HCT116 (cell line): Measurements from ENCODE around the gene FUT9. TPM values are rescaled to one million over a fixed set of nuclear protein-coding genes. Genes with fewer than 3 reads are reported as not detected.

Source experiments
- ATAC-seq: fragments of 200-7000 bp; cut with Tn5 transposase; 2 replicates; pipeline ENCODE4 v1.9.1; 2020; ENCODE audit warnings: mild to moderate bottlenecking, moderate library complexity
- BruUV-seq: library from RNA; stranded (reverse); fragments of 400-500 nt; replicated peaks from 2 replicates; lab custom pipeline; 2021; lab: Mats Ljungman, UMichigan
- CTCF ChIA-PET: fragments of 300-600 bp; sonication (Branson Sonifier 250); formaldehyde crosslinking; loops from one replicate; lab custom pipeline; 2021; ENCODE audit warnings: antibody characterized with exemption; lab: Charles Lee
- POLR2A ChIA-PET: fragments of 300-600, 350-600 bp; sonication (Branson Sonifier 250); formaldehyde crosslinking; loops from one replicate; lab custom pipeline; 2021; ENCODE audit warnings: antibody characterized with exemption; lab: Charles Lee
- RAD21 ChIA-PET, 2 experiments: fragments of 300-600 bp; sonication (Branson Sonifier 250); formaldehyde crosslinking; loops; one replicate each; lab custom pipeline; 2023; ENCODE audit warnings: low total read pairs in 2 of 2; ENCODE audit not compliant: uncharacterized antibody in 2 of 2, unreplicated experiment in 2 of 2, low non-redundant PET in 1 of 2; lab: Charles Lee
- DNase-seq: peaks from one replicate; pipeline ENCODE4 v3.0.0-alpha.2; 2010; ENCODE audit warnings: low read depth, low spot score
- H2AFZ ChIP-seq: fragments of 200-600 bp; shearing (Covaris generic), sonication (generic); 2 replicates; pipeline ENCODE4 v1.6.1; 2017; ENCODE audit warnings: low read depth, mixed run types, mixed read lengths, antibody characterized with exemption, low read length; ENCODE audit not compliant: poor library complexity, severe bottlenecking
- H3K27ac ChIP-seq: 2 replicates; pipeline ENCODE4 v1.5.1; 2012; ENCODE audit warnings: low read depth, low read length
- H3K27me3 ChIP-seq: fragments of 200-600 bp; sonication (generic); 2 replicates; pipeline ENCODE4 v1.6.1; 2016; ENCODE audit warnings: mixed run types, low read length, mixed read lengths; ENCODE audit not compliant: insufficient read depth
- H3K36me3 ChIP-seq, 2 experiments: fragments of 200-500 bp in 1 of 2; fragments of 200-600 bp in 1 of 2; sonication (Bioruptor generic) in 1 of 2; sonication (generic) in 1 of 2; 2 replicates each; pipeline versions ENCODE4 v1.5.1 to v1.6.1; 2014 to 2016; ENCODE audit warnings: low read length in 2 of 2, inconsistent platforms in 1 of 2, mixed read lengths in 1 of 2, mixed run types in 1 of 2; ENCODE audit not compliant: insufficient read depth in 2 of 2, control insufficient read depth in 1 of 2
- H3K4me1 ChIP-seq, 2 experiments: fragments of 200-600 bp in 1 of 2; sonication (generic) in 1 of 2; 2 replicates each; pipeline versions ENCODE4 v1.5.1 to v1.6.1; 2012 to 2017; ENCODE audit warnings: low read length in 2 of 2, inconsistent platforms in 1 of 2, mild to moderate bottlenecking in 1 of 2, mixed read lengths in 1 of 2, mixed run types in 1 of 2, moderate library complexity in 1 of 2; ENCODE audit not compliant: insufficient read depth in 2 of 2, control insufficient read depth in 1 of 2
- H3K4me2 ChIP-seq: fragments of 200-600 bp; sonication (generic); 2 replicates; pipeline ENCODE4 v1.6.1; 2017; ENCODE audit warnings: mixed run types, low read length, mixed read lengths
- H3K4me3 ChIP-seq, 2 experiments: fragments of 200-600 bp in 1 of 2; sonication (generic) in 1 of 2; replicated peaks in 1 of 2; 2 replicates each; pipeline ENCODE4 v1.5.1; 2011 to 2016; ENCODE audit warnings: low read length in 2 of 2, control low read depth in 1 of 2, low read depth in 1 of 2, mild to moderate bottlenecking in 1 of 2, mixed read lengths in 1 of 2, mixed run types in 1 of 2
- H3K79me2 ChIP-seq: fragments of 200-600 bp; sonication (generic); 2 replicates; pipeline ENCODE4 v1.6.1; 2017; ENCODE audit warnings: mild to moderate bottlenecking, mixed run types, low read length, moderate library complexity, mixed read lengths; ENCODE audit not compliant: insufficient read depth
- H3K9ac ChIP-seq: fragments of 200-600 bp; sonication (generic); 2 replicates; pipeline ENCODE4 v1.6.1; 2016; ENCODE audit warnings: low read length, mixed read lengths
- H3K9me2 ChIP-seq: fragments of 200-600 bp; sonication (generic), shearing (Covaris generic); 2 replicates; pipeline ENCODE4 v1.6.1; 2017; ENCODE audit warnings: mixed run types, mild to moderate bottlenecking, moderate library complexity; ENCODE audit not compliant: insufficient read depth
- H3K9me3 ChIP-seq, 2 experiments: fragments of 200-500 bp in 1 of 2; fragments of 200-600 bp in 1 of 2; sonication (Bioruptor generic) in 1 of 2; sonication (generic) in 1 of 2; 2 replicates each; pipeline ENCODE4 v1.6.1; 2014 to 2017; ENCODE audit warnings: low read length in 2 of 2, mixed read lengths in 2 of 2, inconsistent platforms in 1 of 2, low read depth in 1 of 2, mild to moderate bottlenecking in 1 of 2, mixed run types in 1 of 2, moderate library complexity in 1 of 2; ENCODE audit not compliant: control insufficient read depth in 1 of 2, insufficient read depth in 1 of 2
- H4K20me1 ChIP-seq: fragments of 200-600 bp; sonication (generic), shearing (Covaris generic); 2 replicates; pipeline ENCODE4 v1.6.1; 2017; ENCODE audit warnings: mixed run types, mild to moderate bottlenecking, moderate library complexity; ENCODE audit not compliant: insufficient read depth
- CBX3 ChIP-seq: IDR thresholded peaks from 2 replicates; pipeline ENCODE4 v1.6.1; 2012; ENCODE audit warnings: low read depth
- EGR1 ChIP-seq: IDR thresholded peaks from 2 replicates; pipeline ENCODE4 v1.6.1; 2012; ENCODE audit warnings: low read depth
- ELF1 ChIP-seq: IDR thresholded peaks from 2 replicates; pipeline ENCODE4 v1.6.1; 2012; ENCODE audit warnings: low read depth, borderline replicate concordance
- EZH2 ChIP-seq: fragments of 200-600 bp; sonication (generic); IDR thresholded peaks from 2 replicates; pipeline ENCODE4 v1.6.1; 2017; ENCODE audit warnings: antibody characterized with exemption, mixed run types
- EZH2phosphoT487 ChIP-seq: fragments of 200-600 bp; IDR thresholded peaks from 2 replicates; pipeline ENCODE4 v1.6.1; 2018; ENCODE audit warnings: antibody characterized with exemption, borderline replicate concordance
- FOSL1 ChIP-seq: IDR thresholded peaks from 2 replicates; pipeline ENCODE4 v1.6.1; 2012; ENCODE audit warnings: low read depth
- JUND ChIP-seq: IDR thresholded peaks from 2 replicates; pipeline ENCODE4 v1.6.1; 2012
- POLR2A ChIP-seq: IDR thresholded peaks from 2 replicates; pipeline ENCODE4 v1.7.0; 2011; ENCODE audit warnings: borderline replicate concordance; ENCODE audit not compliant: insufficient read depth, insufficient read length; ENCODE audit errors: extremely low read depth
- POLR2AphosphoS5 ChIP-seq: IDR thresholded peaks from 2 replicates; pipeline ENCODE4 v1.6.1; 2011; ENCODE audit warnings: mild to moderate bottlenecking, low read depth, low read length, moderate library complexity
- RAD21 ChIP-seq: IDR thresholded peaks from 2 replicates; pipeline ENCODE4 v1.6.1; 2012; ENCODE audit warnings: low read depth, mild to moderate bottlenecking
- SIN3A ChIP-seq: IDR thresholded peaks from 2 replicates; pipeline ENCODE4 v1.6.1; 2012; ENCODE audit warnings: low read depth
- SP1 ChIP-seq: IDR thresholded peaks from 2 replicates; pipeline ENCODE4 v1.6.1; 2012; ENCODE audit warnings: low read depth
- SRF ChIP-seq: IDR thresholded peaks from 2 replicates; pipeline ENCODE4 v1.6.1; 2012; ENCODE audit warnings: low read depth
- TCF7L2 ChIP-seq: IDR thresholded peaks from 2 replicates; pipeline ENCODE4 v1.7.0; 2011; ENCODE audit warnings: borderline replicate concordance, inconsistent platforms; ENCODE audit not compliant: insufficient read depth, insufficient read length; ENCODE audit errors: extremely low read depth
- ZFX ChIP-seq: fragments of 450-650 bp; IDR thresholded peaks from 2 replicates; pipeline ENCODE4 v1.6.1; 2017
- ZNF274 ChIP-seq: fragments of 200-500 bp; sonication (Bioruptor generic); IDR thresholded peaks from 2 replicates; pipeline ENCODE4 v1.6.1; 2014; ENCODE audit warnings: mild to moderate bottlenecking, low read depth, low read length, inconsistent platforms
- intact Hi-C: fragments of 100-400 bp; cut with micrococcal nuclease; formaldehyde crosslinking; loops from 2 replicates; pipeline ENCODE4 v1.10.0; 2022
- total RNA-seq: library from RNA; stranded (reverse); gene quantifications from one replicate; pipeline ENCODE4 v1.2.1, GENCODE V29; 2021; ENCODE audit not compliant: unreplicated experiment
- TF ChIP-seq, protein P1 (sequence below): IDR thresholded peaks from 2 replicates; pipeline ENCODE4 v1.6.1; 2011; ENCODE audit warnings: mild to moderate bottlenecking, low read length, moderate library complexity; ENCODE audit not compliant: insufficient replicate concordance; ENCODE audit errors: extremely low read depth
- TF ChIP-seq, protein P2 (sequence below): IDR thresholded peaks from 2 replicates; pipeline ENCODE4 v1.6.1; 2012
- TF ChIP-seq, protein P3 (sequence below): IDR thresholded peaks from 2 replicates; pipeline ENCODE4 v1.6.1; 2012
- TF ChIP-seq, protein P4 (sequence below): IDR thresholded peaks from 2 replicates; pipeline ENCODE4 v1.6.1; 2012; ENCODE audit warnings: low read depth

The FUT9 gene
- total RNA-seq, 1 experiment from 2014 or later: not detected

DNA sequence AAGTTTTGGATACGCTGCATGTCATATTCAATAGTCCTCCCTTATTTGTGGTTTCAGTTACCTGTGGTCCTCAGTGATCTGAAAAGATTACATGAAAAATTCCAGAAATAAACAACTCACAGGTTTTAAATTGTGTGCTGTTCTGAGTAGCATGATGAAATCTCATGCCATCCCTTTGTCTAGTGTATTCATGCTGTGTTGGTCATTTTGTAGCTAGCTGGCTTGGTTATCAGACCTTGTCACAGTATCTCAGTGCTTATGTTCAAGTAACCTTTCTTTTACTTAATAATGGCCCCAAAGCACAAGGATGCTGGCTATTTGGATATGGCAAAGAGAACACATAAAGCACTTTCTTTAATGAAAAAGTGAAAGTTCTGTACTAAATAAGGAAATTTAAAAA is 78.3 kb downstream of the FUT9 start:
- H3K9me2 ChIP-seq: no peaks in the 10 kb centered on the region
- H3K4me2 ChIP-seq: no peak overlapping the region
- RAD21 ChIA-PET: no interaction called here
- intact Hi-C loops: no loop called here
- H3K27ac ChIP-seq: no peak overlapping the region
- CTCF ChIA-PET: no interaction called here
- no peak overlapping the region for H3K9ac ChIP-seq
- BruUV-seq: no TSS peak
- H3K79me2 ChIP-seq: no peaks in the 10 kb centered on the region
- TF ChIP-seq SRF: no peak
- no peak for TF ChIP-seq SIN3A
- no peak for TF ChIP-seq JUND
- no peak for TF ChIP-seq FOSL1
- no peak for TF ChIP-seq ELF1
- no peak for TF ChIP-seq EZH2
- TF ChIP-seq, protein P1, sequence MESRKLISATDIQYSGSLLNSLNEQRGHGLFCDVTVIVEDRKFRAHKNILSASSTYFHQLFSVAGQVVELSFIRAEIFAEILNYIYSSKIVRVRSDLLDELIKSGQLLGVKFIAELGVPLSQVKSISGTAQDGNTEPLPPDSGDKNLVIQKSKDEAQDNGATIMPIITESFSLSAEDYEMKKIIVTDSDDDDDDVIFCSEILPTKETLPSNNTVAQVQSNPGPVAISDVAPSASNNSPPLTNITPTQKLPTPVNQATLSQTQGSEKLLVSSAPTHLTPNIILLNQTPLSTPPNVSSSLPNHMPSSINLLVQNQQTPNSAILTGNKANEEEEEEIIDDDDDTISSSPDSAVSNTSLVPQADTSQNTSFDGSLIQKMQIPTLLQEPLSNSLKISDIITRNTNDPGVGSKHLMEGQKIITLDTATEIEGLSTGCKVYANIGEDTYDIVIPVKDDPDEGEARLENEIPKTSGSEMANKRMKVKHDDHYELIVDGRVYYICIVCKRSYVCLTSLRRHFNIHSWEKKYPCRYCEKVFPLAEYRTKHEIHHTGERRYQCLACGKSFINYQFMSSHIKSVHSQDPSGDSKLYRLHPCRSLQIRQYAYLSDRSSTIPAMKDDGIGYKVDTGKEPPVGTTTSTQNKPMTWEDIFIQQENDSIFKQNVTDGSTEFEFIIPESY: no peak
- no peak for TF ChIP-seq SP1
- TF ChIP-seq, protein P2, sequence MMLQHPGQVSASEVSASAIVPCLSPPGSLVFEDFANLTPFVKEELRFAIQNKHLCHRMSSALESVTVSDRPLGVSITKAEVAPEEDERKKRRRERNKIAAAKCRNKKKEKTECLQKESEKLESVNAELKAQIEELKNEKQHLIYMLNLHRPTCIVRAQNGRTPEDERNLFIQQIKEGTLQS: no peak
- no peak for TF ChIP-seq RAD21
- no peak for TF ChIP-seq POLR2AphosphoS5
- no peak for TF ChIP-seq CBX3
- TF ChIP-seq, protein P3, sequence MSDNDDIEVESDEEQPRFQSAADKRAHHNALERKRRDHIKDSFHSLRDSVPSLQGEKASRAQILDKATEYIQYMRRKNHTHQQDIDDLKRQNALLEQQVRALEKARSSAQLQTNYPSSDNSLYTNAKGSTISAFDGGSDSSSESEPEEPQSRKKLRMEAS: no peak
- TF ChIP-seq EZH2phosphoT487: no peak
- TF ChIP-seq, protein P4, sequence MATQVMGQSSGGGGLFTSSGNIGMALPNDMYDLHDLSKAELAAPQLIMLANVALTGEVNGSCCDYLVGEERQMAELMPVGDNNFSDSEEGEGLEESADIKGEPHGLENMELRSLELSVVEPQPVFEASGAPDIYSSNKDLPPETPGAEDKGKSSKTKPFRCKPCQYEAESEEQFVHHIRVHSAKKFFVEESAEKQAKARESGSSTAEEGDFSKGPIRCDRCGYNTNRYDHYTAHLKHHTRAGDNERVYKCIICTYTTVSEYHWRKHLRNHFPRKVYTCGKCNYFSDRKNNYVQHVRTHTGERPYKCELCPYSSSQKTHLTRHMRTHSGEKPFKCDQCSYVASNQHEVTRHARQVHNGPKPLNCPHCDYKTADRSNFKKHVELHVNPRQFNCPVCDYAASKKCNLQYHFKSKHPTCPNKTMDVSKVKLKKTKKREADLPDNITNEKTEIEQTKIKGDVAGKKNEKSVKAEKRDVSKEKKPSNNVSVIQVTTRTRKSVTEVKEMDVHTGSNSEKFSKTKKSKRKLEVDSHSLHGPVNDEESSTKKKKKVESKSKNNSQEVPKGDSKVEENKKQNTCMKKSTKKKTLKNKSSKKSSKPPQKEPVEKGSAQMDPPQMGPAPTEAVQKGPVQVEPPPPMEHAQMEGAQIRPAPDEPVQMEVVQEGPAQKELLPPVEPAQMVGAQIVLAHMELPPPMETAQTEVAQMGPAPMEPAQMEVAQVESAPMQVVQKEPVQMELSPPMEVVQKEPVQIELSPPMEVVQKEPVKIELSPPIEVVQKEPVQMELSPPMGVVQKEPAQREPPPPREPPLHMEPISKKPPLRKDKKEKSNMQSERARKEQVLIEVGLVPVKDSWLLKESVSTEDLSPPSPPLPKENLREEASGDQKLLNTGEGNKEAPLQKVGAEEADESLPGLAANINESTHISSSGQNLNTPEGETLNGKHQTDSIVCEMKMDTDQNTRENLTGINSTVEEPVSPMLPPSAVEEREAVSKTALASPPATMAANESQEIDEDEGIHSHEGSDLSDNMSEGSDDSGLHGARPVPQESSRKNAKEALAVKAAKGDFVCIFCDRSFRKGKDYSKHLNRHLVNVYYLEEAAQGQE: no peak
- no peak for TF ChIP-seq ZNF274
- TF ChIP-seq EGR1: no peak
- no peak for TF ChIP-seq TCF7L2
- TF ChIP-seq POLR2A: no peak
- no peak for TF ChIP-seq ZFX
- TF ChIP-seq, all 23 proteins: peak for 0
- DNase-seq: no peak
- H3K27me3 ChIP-seq: no peaks in the 10 kb centered on the region
- POLR2A ChIA-PET: no interaction called here
- no peak overlapping the region for H3K4me3 ChIP-seq
- no peaks in the 10 kb centered on the region for H4K20me1 ChIP-seq
- no peaks in the 10 kb centered on the region for H3K9me3 ChIP-seq
- no peak overlapping the region for H2AFZ ChIP-seq
- no peaks in the 10 kb centered on the region for H3K36me3 ChIP-seq
- ATAC-seq: no peak
- H3K4me1 ChIP-seq: no peaks in the 10 kb centered on the region
